NCI-H748 treated with DMSO at 0.1 percent for 48 hours (cell line): ENCODE data around the gene C3orf85.

Experiments
- DNase-seq: peaks from one replicate; lab custom pipeline; 2025; lab: John Stamatoyannopoulos, UW

Gene C3orf85

DNA sequence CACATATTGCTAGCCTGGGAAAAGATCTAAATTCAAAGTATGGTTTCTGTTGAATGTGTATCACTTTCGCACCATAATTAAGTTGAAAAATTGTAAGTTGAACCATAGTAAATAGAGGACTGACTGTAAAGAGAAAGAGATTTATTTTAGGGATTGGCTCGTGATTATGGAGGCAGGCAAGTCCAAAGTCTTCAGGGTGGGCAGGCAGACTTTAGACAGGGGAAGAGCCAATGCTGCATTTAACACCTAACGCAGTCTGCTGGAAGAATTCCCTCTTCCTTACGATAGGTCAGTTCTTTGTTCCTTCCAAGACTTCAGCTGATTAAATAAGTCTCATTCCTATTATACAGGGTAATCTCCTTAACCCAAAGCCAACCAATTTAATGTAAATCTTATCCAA lies 15.8 kb downstream of the C3orf85 start:
- DNase-seq = no peak

DNA sequence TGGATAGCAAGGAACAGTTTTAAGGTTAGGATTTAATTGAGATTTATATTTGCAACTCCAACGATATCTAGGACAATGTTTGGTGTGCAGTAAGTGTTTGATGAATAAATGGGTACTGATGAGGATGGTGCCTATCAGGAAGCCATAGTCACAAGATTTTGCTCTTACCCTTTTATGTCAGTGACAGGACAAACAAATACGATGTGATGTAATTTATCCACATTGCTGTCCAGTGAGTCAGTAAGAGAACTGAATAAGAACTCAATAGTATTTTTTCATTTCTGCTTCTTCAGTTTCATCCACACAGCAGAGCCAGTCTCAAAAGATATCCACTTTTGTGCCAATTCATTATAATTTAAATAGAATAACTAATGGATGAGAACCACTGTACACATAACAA lies 18.5 kb downstream of the C3orf85 start:
- DNase-seq = no peak

DNA sequence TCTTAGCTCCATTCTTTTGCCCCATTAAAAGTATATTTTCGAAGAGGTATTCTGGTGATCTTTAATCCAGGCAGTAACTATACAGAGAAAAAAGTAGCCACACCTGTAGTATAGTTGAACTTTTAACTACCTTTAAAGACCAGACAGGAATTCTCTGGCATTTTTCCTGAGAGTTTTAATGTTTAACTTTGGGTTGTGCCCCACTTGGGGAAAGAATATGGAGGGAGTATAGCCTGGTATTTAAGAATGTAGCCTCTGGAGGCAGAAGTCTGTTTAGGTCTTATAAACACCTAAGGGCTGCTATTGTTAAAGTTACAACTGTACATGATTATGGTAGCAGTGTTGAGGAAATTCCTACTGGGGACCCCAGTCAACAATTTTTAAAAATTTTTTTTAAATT lies 19.3 kb downstream of the C3orf85 start:
- DNase-seq = no peak

DNA sequence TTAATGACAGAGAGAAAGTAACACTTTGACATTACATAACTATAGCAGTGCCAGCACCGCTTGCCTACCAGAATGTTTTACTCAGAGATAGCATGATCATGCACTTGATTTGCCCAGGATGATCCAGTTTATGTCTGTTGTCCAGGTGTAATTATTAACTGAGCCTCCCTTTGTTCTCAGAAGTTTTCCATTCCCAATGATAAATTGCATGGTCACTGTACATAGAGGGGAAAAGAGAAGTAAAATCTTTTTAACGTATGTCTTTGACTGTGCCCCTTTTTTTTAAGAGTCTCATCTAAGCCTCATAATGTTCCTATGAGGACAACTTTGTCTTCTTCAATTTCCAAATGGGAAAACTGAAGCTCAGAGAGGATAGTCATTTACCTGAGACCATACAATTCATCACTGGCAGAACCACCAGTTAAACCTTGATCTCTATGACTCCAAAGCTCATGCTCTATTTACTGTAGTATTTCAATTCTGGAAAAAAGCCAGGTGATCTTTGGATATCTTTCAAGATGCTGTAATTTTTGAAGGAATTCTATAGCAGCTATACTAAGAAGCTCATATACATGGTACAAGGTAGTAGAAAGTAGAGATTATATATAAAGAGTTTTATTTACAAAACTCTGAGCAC lies 25.1 kb downstream of the C3orf85 start:
- DNase-seq = no peak

DNA sequence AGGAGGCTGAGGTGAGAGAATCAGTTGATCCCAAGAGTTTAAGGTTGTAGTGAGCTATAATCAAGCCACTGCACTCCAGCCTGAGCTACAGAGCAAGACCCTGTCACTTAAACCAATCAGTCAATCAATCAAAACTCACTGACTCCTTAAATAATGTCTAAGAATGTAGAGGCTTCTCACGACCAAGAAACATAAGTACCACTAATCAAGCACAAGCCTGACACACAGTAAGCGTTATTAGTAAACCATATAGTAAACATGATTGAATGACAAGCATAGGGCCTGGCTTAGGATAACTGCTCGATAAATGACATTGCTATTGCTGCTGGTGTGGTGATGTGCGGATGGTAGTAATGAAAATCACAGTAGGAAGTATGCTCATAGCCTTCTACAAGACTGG lies 29.4 kb downstream of the C3orf85 start:
- DNase-seq = no peak

DNA sequence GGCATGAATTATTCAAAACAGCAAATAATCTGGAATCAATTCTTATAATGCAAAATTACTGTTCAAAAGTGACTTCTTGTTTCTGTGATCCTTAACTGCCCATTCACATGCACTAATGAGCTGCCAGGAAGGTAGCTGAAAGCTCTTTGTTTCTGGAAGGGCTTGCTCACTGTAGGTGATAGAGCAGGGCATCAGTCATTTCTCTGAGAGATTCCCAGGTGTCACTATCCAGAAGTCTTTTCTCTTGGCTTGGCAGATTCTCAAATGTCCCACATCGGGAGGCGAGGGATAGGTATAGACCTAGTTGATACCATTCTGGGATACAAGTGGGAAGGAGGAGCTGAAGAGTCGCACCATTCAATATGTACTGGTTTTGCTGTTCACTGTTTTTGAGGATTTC lies 35.0 kb downstream of the C3orf85 start:
- DNase-seq = no peak

DNA sequence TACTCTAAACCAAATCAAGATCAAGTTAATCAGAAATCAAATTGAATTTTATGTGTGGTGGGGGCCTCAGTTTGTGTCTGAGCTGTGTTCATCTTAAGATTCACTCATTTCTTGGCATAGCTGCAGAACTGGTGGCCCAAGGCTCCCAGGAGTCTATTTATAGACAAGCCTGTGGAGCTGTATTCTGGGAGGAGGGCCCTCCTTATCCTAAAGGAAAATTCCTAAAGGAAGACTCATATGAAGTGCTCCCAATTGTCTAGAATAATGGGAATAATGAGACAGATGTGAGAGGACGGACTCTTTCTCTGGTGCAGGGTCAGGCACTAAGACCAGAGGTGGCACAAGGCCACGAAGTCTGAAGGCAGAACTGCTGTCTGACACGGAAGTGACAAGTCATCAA lies 38.9 kb downstream of the C3orf85 start:
- no peak for DNase-seq

DNA sequence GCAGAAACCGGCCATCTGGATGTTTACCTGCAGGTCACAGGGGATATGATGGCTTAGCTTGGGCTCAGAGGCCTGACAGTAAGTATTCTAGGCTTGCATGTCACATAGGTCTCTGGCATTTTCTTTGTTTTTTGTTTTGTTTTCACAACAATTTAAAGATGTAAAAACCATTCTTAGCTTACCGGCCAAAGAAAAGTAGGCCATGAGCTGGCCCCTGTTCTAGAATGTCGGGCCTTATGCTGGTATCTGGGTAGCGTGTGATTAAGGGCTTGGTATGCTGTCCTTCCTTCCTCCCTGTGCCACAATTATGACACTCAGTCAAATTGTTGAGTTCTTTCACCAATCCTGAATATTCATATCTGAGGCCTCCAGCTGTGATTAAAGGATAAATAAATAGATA lies 40.2 kb downstream of the C3orf85 start:
- no peak for DNase-seq

DNA sequence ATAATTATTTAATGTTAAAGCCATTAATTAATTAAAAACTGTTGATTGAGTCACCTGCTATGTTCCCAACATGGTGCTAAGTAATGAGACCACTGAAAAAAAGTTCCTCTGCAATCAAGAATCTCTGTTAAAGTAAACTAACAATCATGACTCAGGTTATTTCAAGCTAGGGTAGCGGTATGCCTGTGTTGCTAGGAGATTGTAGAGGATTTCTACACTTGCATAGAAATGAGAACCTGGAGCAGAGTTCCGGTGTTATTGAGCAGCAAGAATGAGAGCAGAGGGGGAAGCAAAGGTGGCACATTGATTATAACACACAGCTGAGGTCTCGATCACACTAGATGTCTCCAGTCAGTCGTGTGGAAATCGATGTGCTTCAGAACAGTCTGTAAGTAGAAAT lies 41.4 kb downstream of the C3orf85 start:
- DNase-seq = no peak

DNA sequence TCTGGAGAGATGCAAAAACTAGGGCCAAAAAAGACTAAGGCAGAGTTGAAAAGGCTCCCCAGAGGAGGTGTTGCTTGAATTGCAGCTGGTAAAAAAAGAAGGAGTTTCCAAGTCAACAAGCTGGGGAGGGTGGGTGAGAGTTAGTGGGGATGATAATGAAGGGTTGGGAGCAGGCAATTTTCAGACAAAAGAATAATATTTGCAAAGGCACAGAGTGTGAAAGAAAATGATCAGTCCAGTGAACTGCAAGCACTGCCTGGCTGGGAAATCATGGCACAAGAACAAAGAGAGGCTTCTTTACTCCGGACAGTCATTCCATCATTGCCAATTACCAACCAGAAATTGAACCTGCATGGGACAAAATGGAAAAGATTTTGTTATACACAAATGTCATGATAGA lies 42.2 kb downstream of the C3orf85 start:
- DNase-seq = peak; percentile 10

DNA sequence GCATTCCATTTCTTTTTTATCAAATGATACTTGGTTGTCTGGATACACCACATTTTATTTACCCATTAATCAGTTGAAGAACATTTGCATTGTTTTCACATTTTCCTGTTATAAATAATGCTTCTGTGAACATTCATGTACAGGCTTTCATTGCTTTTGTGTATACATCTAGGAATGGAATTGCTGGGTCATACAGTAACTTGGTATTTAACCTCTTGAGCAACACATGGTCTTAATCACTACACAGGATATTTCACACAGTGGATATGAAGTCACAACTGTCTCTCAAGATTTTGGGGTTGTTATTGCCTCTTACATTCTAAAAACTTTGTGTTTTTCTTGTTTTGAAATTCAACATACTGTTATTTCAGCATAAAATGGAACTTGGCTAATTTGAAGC lies 48.2 kb downstream of the C3orf85 start:
- DNase-seq = no peak

DNA sequence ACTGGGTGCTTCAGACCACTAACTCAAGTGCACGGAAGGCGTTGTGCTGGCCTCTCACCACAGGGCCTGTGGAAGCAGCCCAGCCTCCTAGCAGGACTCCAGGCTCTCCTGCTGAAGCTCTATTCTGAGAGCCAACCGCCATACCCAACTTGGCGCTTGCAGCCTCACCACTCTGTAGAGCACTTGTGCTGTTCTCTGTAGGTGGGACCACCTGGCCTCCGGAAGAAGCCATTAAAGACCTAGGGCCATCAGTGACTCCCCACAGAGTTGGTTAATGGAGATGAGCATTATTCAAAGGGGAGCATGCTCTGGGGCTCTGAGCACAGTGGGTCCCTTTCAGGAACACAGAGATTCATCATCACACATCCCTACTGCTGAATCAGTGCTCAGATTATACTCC lies 50.9 kb downstream of the C3orf85 start:
- DNase-seq = no peak

DNA sequence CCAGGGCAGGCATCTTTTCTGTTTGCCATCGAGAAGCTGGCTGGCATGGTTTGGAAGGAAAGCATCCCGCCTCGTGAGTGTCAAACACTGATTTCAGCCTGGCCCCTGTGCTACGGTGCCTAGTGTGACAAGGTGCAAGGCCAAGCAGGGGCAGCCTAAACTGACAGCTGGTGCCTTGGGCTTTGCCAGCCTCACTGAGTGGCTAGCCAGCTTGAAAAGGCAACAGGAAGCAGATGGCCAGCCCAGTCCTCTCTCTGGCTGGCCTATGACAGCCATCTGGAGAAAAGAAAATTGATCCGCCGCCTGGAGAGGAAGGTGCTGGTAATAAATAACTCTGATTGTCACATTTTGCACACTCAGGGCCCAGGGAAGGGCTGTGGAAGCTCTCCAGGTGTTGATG lies 52.2 kb downstream of the C3orf85 start:
- no peak for DNase-seq

DNA sequence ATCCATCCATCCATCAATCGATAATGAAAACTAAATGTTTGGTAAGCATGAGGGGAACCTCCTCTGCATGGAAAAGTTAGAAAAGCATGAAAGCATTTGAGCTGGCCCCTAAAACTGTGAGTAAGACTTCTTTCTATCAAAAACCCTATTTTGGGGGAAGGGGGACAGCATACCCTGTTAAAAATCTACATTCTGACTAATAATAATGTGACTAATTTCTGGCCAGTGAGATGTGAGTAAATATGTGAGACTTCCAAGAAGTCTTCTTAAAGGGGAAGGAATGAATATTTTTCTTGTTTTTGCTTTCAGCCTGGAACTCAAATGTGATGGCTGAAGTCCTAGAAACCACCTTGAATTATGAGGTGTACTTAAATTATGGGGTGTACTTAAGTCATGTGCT lies 54.9 kb downstream of the C3orf85 start:
- DNase-seq = no peak

DNA sequence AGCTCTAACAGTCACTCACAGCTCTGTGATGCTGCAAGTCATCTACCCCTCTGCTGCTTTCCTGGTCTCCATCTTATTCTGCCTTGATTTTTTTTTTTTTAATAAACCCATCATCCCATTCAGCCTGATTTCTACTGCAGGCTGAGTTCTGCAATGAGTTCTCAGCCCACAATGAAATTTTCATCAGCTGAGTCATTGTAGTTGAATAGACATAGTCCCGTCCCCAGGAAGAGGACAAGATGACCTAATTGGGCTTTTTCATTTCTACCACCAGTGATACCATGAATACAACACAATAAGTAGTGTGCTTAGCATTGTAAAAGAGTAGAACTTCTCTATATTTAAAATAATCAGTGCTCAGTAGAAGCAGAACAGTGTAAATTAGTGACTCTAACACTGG lies 59.3 kb downstream of the C3orf85 start:
- DNase-seq = no peak
